Epithelial cell of prostate (primary cell): ENCODE data around the gene FGF22.
A peak's percentile ranks its signal among the peaks of the same experiment; 100 is the strongest.
"Not testable (repeated sequence)": the region's sequence is repeated elsewhere in the genome, so short reads cannot be mapped to it uniquely, and the experiment has no call there.

Experiments
- DNase-seq: peaks from one replicate; pipeline ENCODE4 v3.0.0-alpha.2; 2011; ENCODE audit warnings: low read depth, low spot score
- H3K27ac ChIP-seq: fragments of 450-650 bp; 2 replicates; pipeline ENCODE4 v1.5.1; 2017; ENCODE audit warnings: mild to moderate bottlenecking

FGF22 gene

GRCh38 chr19:655691-656090 lies 16.0 kb downstream of the FGF22 start:
- no peak for DNase-seq
- no peak overlapping the region for H3K27ac ChIP-seq

- no peak for DNase-seq
- no peak overlapping the region for H3K27ac ChIP-seq
Measured at GRCh38 chr19:656751-657559, 17.3 kb downstream of the FGF22 start.

GRCh38 chr19:657611-658010 lies 17.9 kb downstream of the FGF22 start:
- no peak overlapping the region for H3K27ac ChIP-seq
- no peak for DNase-seq

- H3K27ac ChIP-seq = peak overlapping the region; percentile 86
- DNase-seq = no peak
Measured at GRCh38 chr19:658059-658839, 18.6 kb downstream of the FGF22 start.

- peak; percentile 93 for DNase-seq
- peak overlapping the region; percentile 86 for H3K27ac ChIP-seq
Measured at GRCh38 chr19:658916-659839, 19.5 kb downstream of the FGF22 start.

DNA sequence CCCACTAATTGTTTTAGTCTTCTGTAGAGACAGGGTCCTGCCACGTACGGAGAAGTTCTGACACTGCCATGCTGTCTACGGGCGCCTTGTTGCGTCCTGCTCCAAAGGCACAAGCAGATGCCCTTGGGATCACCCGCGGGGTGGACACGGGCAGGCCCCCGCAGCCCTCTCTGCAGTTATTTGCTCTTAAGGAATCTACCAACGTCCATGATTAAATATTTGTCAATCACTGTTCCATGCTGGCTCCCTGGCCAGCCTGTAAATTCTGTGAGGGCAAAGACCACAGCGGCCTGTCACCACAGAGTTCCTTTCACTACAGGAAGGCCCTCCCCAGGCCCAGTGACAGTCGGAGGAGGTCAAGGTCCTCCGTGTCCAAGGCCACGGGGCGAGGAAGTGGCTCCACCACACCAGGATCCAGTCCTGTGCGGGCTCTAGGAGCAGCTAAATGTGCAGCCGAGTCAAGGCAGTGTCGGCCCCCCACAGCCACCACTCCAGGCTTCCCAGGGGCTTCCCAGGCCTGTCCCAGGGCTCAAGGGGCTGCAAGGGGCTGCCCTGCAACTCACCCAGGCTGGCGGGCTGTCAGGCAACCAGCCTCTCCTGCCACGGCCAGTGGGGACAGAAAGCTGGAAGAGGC lies 21.2 kb downstream of the FGF22 start:
- no peak for DNase-seq
- H3K27ac ChIP-seq = peak overlapping the region; percentile 86

GRCh38 chr19:661427-662196 lies 21.9 kb downstream of the FGF22 start:
- no peak for DNase-seq
- peak overlapping the region; percentile 86 for H3K27ac ChIP-seq

DNA sequence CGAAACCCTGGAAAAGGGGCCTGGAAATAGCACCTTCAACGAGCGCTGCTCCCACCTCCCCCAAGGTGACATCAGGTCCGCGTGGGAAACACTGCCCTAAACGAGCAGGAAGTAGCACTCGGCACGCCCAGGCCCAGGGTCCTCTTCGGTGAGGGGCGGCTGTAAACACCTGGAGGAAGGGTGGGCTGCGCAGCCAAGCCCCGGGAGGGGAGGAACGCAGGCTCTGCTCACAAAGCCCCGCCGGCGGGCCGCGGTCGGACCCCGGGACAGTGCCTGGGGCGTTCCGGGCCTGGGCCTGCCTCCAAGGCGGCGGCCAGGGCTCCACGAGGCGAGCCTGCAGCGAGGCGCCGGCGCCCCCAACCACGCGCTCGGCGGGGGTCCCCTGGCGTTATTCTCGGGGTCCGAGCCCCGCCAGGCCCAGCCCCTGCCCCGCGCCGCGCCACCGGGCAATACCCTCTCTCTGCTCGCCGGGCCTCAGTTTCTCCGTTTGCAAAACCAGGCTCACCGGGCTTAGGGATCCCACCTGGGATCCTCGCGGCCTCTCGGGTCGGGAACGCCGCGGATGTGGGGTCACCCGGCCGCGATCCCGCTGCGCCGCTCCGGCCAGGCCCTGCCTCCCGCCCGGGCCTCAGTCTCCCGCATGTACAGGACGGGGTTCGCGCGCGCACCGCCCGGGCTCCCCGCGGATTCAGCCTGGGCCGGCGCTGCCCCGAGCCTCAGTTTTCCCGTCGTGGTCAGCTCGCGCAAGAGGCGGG lies 22.7 kb downstream of the FGF22 start:
- DNase-seq = no peak

DNA sequence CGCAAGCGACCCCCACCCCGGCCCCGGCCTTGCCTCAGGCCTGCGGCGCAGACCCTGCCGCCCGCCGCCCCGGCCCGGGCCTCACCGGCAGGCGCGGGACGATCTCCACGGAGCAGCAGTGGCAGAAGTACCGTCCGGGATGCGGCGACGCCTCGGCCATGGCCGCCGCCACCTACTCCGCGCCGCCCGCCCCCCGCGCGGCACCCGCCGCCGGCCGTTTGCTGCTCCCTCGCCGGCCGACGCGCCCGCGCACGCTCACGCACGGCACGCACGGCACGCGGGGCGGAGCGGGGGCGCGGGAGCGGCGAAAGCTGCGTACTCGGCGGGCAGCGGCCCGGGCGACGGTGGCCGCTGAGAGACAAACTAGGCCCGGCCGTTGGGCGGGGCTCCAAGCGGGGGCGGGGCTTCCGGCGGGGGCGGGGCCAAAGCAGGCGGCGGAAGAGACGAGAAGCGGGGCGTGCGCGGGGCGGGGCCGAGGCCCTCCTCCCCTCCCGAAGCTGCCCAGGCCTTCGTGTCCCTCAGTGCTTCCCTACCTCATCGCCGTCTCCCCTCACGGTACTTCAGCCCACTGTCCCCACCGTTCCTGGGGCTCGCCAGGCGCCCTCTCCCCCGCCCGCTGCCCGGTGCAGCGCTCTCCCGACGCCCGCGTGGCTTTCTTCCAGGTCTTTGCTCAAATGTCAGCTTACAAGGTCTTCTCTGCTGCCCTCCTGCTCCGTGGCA lies 23.4 kb downstream of the FGF22 start, which contains the start of gene RNF126:
Gene RNF126, minus strand, starts transcription at position 253 of the 720 bp plus-strand sequence. Its CDS starts 93 bp downstream, at position 160.
- DNase-seq = no peak
- H3K27ac ChIP-seq = peak within 1 kb of the TSS; percentile 86

More for the DNA sequence above, 22.7 kb downstream of the FGF22 start:
- H3K27ac ChIP-seq = peak overlapping the region; percentile 86

- peak overlapping the region; percentile 86 for H3K27ac ChIP-seq
- DNase-seq = no peak
Measured at GRCh38 chr19:663682-664117, 24.0 kb downstream of the FGF22 start.

DNA sequence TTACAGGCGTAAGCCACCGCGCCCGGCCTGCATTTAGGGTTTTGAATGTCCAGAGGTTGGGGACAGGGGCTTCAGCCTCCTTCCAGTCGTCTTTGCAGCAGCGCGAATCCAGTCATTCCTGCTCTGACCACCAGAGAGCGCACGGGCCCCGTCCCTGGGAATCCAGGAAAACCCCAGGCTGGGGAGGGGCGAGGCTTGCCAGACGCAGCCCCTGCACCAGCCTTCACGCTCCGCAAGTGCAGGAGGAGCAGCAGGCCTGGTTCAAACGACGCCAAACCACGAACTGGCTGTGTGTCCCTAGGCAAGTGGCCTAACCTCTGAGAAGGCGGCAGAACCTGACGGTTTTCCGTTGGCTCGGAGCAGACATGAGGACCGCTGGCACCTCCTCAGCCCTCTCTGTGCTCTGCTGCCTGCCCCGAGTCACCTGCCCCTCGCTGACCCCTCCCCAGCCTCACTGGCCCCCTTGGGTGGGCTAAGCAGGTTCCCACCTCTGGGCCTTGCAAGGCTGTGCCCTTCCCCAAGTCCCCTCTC lies 25.3 kb downstream of the FGF22 start:
- DNase-seq = no peak
- no peak overlapping the region for H3K27ac ChIP-seq

DNA sequence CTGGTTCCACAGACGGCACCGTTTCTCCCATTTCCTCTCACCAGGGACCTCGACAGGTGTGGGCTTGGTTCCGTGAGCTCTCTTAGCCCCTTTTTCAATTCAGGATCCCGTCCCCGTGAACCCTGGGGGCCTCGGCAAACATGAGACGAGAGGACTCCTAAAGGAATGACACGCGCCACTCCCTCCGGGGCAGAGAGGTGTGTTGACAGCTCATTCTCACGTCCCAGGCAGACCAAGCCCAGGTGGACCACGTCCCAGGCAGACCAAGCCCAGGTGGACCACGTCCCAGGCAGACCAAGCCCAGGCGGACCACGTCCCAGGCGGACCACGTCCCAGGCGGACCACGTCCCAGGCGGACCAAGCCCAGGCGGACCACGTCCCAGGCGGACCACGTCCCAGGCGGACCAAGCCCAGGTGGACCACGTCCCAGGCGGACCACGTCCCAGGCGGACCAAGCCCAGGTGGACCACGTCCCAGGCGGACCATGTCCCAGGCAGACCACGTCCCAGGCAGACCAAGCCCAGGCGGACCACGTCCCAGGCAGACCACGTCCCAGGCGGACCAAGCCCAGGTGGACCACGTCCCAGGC lies 27.4 kb downstream of the FGF22 start:
- not testable (repeated sequence) for DNase-seq, H3K27ac ChIP-seq

GRCh38 chr19:668675-669434 lies 29.2 kb downstream of the FGF22 start:
- not testable (repeated sequence) for DNase-seq, H3K27ac ChIP-seq

GRCh38 chr19:670609-671075 lies 31.0 kb downstream of the FGF22 start:
- DNase-seq = no peak
- H3K27ac ChIP-seq = no peak overlapping the region

DNA sequence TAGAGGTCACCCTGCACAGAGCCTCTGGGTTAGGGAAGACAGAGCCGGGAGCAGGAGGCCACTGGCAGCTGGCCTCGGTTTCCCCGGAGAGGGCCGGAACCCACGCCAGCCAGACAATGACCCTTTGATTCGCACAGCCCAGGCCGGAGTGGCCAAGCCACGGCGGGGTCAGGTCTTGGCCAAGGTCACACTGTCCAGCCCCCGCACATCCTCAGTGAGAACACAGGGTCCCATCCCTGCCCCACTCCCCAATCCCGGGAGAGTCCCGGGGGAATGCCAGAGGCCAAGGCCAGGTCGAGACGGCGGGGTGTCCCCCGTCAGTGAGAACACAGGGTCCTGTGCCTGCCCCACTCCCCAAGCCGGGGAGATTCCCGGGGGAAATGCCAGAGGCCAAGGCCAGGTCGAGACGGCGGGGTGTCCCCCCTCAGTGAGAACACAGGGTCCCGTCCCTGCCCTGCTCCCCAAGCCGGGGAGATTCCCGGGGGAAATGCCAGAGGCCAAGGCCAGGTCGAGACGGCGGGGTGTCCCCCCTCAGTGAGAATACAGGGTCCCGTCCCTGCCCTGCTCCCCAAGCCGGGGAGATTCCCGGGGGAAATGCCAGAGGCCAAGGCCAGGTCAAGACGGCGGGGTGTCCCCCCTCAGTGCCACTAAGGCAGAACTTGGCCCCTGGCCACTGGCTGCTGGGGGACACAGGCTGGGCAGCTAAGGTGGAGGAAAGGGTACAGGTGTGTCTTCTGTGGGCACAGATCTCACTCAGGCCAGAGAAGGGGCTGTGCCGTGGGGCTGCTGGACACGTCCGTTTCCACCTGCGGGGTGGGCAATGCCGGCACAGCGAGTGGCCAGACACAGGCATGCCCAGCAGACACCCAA lies 34.8 kb downstream of the FGF22 start:
- no peak overlapping the region for H3K27ac ChIP-seq
- no peak for DNase-seq
